ENCODE data around the gene CAMK4.

DNA sequence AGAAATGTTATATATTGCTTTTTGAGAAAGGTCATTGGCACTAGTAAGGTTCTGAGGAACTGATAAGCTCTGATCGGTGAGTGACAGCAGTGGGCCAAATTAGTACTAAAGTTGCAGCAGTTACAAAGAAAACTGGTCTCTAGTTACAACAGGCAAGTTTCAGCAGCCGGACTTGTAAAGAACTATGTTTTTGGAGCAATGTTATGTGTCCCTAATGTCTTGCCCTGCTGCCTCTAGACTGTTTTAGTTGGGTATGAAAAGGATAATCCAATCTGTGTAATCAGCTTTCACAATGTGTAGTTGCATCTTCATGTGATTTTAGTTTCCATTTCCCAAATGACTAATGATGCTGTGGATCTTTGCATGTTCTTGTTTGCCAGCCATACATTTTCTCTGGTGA is 113.5 kb downstream of the CAMK4 start:
- TF ChIP-seq, protein P1, sequence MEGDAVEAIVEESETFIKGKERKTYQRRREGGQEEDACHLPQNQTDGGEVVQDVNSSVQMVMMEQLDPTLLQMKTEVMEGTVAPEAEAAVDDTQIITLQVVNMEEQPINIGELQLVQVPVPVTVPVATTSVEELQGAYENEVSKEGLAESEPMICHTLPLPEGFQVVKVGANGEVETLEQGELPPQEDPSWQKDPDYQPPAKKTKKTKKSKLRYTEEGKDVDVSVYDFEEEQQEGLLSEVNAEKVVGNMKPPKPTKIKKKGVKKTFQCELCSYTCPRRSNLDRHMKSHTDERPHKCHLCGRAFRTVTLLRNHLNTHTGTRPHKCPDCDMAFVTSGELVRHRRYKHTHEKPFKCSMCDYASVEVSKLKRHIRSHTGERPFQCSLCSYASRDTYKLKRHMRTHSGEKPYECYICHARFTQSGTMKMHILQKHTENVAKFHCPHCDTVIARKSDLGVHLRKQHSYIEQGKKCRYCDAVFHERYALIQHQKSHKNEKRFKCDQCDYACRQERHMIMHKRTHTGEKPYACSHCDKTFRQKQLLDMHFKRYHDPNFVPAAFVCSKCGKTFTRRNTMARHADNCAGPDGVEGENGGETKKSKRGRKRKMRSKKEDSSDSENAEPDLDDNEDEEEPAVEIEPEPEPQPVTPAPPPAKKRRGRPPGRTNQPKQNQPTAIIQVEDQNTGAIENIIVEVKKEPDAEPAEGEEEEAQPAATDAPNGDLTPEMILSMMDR (conservative IDR thresholded peaks at IDR 0.05), result no peak
- TF ChIP-seq EZH2 (IDR thresholded peaks at IDR 0.05; ENCODE audit: low read depth), result no peak

Measured in PC-9 (cell line).